PC-3 (cell line): ENCODE measurements around the gene TENT5D. TPM values are rescaled to one million over a fixed set of nuclear protein-coding genes. Genes with fewer than 3 reads are reported as not detected.

Experiments used
- ATAC-seq: fragments of 200-7000 bp; cut with Tn5 transposase; 2 replicates; pipeline ENCODE4 v1.9.1; 2020; ENCODE audit warnings: mild to moderate bottlenecking, moderate library complexity
- BruUV-seq: library from RNA; stranded (reverse); fragments of 400-500 nt; replicated peaks from 2 replicates; lab custom pipeline; 2021; lab: Mats Ljungman, UMichigan
- CTCF ChIA-PET: fragments of 300-600 bp; sonication (Branson Sonifier 250); formaldehyde crosslinking; loops from one replicate; lab custom pipeline; 2022; ENCODE audit warnings: antibody characterized with exemption; lab: Charles Lee
- POLR2A ChIA-PET: fragments of 300-600 bp; sonication (Branson Sonifier 250); formaldehyde crosslinking; loops from one replicate; lab custom pipeline; 2022; ENCODE audit warnings: antibody characterized with exemption; ENCODE audit not compliant: unreplicated experiment; lab: Charles Lee
- DNase-seq: peaks from one replicate; pipeline ENCODE4 v3.0.0-alpha.2; 2015
- H2AFZ ChIP-seq: fragments of 300-600 bp; sonication (generic); 2 replicates; pipeline ENCODE4 v1.6.0; 2016; ENCODE audit warnings: antibody characterized with exemption, low read length
- H3F3A ChIP-seq: fragments of 300-600 bp; sonication (generic); one replicate; pipeline ENCODE4 v1.6.0; 2017; ENCODE audit warnings: antibody characterized with exemption, low read length, control low read depth, mild to moderate bottlenecking; ENCODE audit not compliant: unreplicated experiment
- H3K27ac ChIP-seq: fragments of 300-600 bp; sonication (generic); 2 replicates; pipeline ENCODE4 v1.5.1; 2016; ENCODE audit warnings: mild to moderate bottlenecking, low read length
- H3K27me3 ChIP-seq: fragments of 300-600 bp; sonication (generic); 2 replicates; pipeline ENCODE4 v1.6.1; 2016; ENCODE audit warnings: low read length, mixed read lengths
- H3K36me3 ChIP-seq: fragments of 300-600 bp; sonication (generic); 2 replicates; pipeline ENCODE4 v1.6.1; 2016; ENCODE audit warnings: low read depth, mixed run types, low read length, mixed read lengths
- H3K4me1 ChIP-seq: fragments of 300-600 bp; sonication (generic); 2 replicates; pipeline ENCODE4 v1.5.1; 2016; ENCODE audit warnings: low read length; ENCODE audit not compliant: insufficient read depth
- H3K4me2 ChIP-seq: fragments of 300-600 bp; sonication (generic); 2 replicates; pipeline ENCODE4 v1.6.0; 2016; ENCODE audit warnings: low read length
- H3K4me3 ChIP-seq: fragments of 300-600 bp; sonication (generic); 2 replicates; pipeline ENCODE4 v1.5.1; 2016; ENCODE audit warnings: mild to moderate bottlenecking, low read length, mixed read lengths
- H3K79me2 ChIP-seq: fragments of 300-600 bp; sonication (generic); 2 replicates; pipeline ENCODE4 v1.6.1; 2017; ENCODE audit warnings: low read length, mixed read lengths
- H3K9ac ChIP-seq: fragments of 300-600 bp; sonication (generic); 2 replicates; pipeline ENCODE4 v1.6.0; 2016; ENCODE audit warnings: mild to moderate bottlenecking, low read length
- H3K9me2 ChIP-seq: fragments of 300-600 bp; sonication (generic); replicated peaks from 2 replicates; pipeline ENCODE4 v1.6.1; 2016; ENCODE audit warnings: mixed run types, low read length, mixed read lengths
- H3K9me3 ChIP-seq: fragments of 300-600 bp; sonication (generic); 2 replicates; pipeline ENCODE4 v1.6.1; 2016; ENCODE audit warnings: low read length, mixed read lengths
- H4K20me1 ChIP-seq: fragments of 300-600 bp; sonication (generic); 2 replicates; pipeline ENCODE4 v1.6.1; 2016; ENCODE audit warnings: low read length, mixed read lengths
- CTCF ChIP-seq: fragments of 300-600 bp; sonication (generic); conservative IDR thresholded peaks from 2 replicates; pipeline ENCODE4 v1.5.1; 2017; ENCODE audit warnings: antibody characterized with exemption, low read depth, mild to moderate bottlenecking, low read length
- EZH2 ChIP-seq: fragments of 300-600 bp; sonication (generic); IDR thresholded peaks from one replicate; pipeline ENCODE4 v1.6.1; 2017; ENCODE audit warnings: antibody characterized with exemption, mild to moderate bottlenecking, low read length; ENCODE audit not compliant: unreplicated experiment
- EZH2phosphoT487 ChIP-seq: fragments of 300-600 bp; sonication (generic); IDR thresholded peaks from 2 replicates; pipeline ENCODE4 v1.6.1; 2018; ENCODE audit warnings: mild to moderate bottlenecking, antibody characterized with exemption, low read length, borderline replicate concordance
- intact Hi-C: fragments of 100-400 bp; cut with micrococcal nuclease; formaldehyde crosslinking; loops from 2 replicates; pipeline ENCODE4 v1.9.0; 2023
- total RNA-seq: library from RNA; depleted of rRNA; stranded (reverse); fragments of >200 nt; gene quantifications from 2 replicates; pipeline ENCODE4 v1.2.3, GENCODE V29; 2014

The TENT5D gene
- total RNA-seq, 1 experiment from 2014 or later = 0.04 TPM

- intact Hi-C loops = no loop called here
- Histone ChIP-seq H3K9me3 (no peaks in the 10 kb centered on the region), H3K4me1 (no peaks in the 10 kb centered on the region), H4K20me1 (no peaks in the 10 kb centered on the region), H3K4me2 (no peak overlapping the region), H3F3A (no peaks in the 10 kb centered on the region), H3K4me3 (no peak overlapping the region), H3K36me3 (no peaks in the 10 kb centered on the region), H3K9me2 (no peaks in the 10 kb centered on the region), H3K27me3 (no peaks in the 10 kb centered on the region), H3K9ac (no peak overlapping the region), H3K27ac (no peak overlapping the region), H2AFZ (no peak overlapping the region), H3K79me2 (no peaks in the 10 kb centered on the region)
- TF ChIP-seq EZH2 (no peak), CTCF (no peak), EZH2phosphoT487 (no peak)
- no TSS peak for BruUV-seq
- no peak for ATAC-seq
- no peak for DNase-seq
- ChIA-PET POLR2A (no interaction called here), CTCF (no interaction called here)
Observed at GRCh38 chrX:80485543-80485942, 65.3 kb downstream of the TENT5D start.

- POLR2A ChIA-PET = no interaction called here
- Histone ChIP-seq H3K9ac (no peak overlapping the region), H3K9me2 (no peaks in the 10 kb centered on the region), H3K9me3 (no peaks in the 10 kb centered on the region), H2AFZ (no peak overlapping the region), H3K36me3 (no peaks in the 10 kb centered on the region), H3K4me3 (no peak overlapping the region), H3F3A (no peaks in the 10 kb centered on the region), H3K79me2 (no peaks in the 10 kb centered on the region), H3K4me2 (no peak overlapping the region), H4K20me1 (no peaks in the 10 kb centered on the region), H3K27me3 (no peaks in the 10 kb centered on the region), H3K27ac (no peak overlapping the region), H3K4me1 (no peaks in the 10 kb centered on the region)
- BruUV-seq = no TSS peak
- TF ChIP-seq EZH2phosphoT487 (no peak), EZH2 (no peak), CTCF (no peak)
- CTCF ChIA-PET = no interaction called here
- no peak for DNase-seq
- no peak for ATAC-seq
- intact Hi-C loops = no loop called here
Observed at GRCh38 chrX:80486299-80486698, 66.1 kb downstream of the TENT5D start.

GRCh38 chrX:80489166-80489565, 68.9 kb downstream of the TENT5D start:
- Histone ChIP-seq H3K27ac (no peak overlapping the region), H3F3A (no peaks in the 10 kb centered on the region), H2AFZ (no peak overlapping the region), H3K9me3 (no peaks in the 10 kb centered on the region), H3K4me2 (no peak overlapping the region), H3K36me3 (no peaks in the 10 kb centered on the region), H3K4me3 (no peak overlapping the region), H3K9me2 (no peaks in the 10 kb centered on the region), H3K27me3 (no peaks in the 10 kb centered on the region), H4K20me1 (no peaks in the 10 kb centered on the region), H3K4me1 (no peaks in the 10 kb centered on the region), H3K9ac (no peak overlapping the region), H3K79me2 (no peaks in the 10 kb centered on the region)
- TF ChIP-seq EZH2phosphoT487 = no peak
- TF ChIP-seq EZH2 = no peak
- TF ChIP-seq CTCF = no peak
- POLR2A ChIA-PET = no interaction called here
- intact Hi-C loops = no loop called here
- no TSS peak for BruUV-seq
- DNase-seq (no peak), ATAC-seq (no peak)
- CTCF ChIA-PET = no interaction called here
